ENCODE data around the gene LRRC49.

LRRC49 gene

DNA sequence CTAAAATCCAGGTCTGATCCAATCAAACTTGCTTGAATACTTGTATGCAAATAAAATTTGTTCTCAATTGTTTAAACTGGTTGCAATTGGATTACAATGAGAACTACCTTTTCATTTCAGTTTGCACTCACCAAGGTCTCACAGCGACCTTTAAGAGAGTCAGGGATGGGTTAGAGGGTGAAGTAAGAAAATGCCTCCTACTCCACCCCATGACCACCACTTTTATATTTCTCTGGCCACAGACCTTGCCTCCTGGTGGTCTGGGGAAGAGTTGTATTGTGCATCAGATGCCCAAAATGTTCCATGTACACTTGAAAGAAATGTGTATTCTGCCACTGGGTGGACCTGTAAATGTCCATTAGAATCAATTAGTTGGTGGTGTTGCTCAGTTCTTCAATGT lies 206.3 kb downstream of the LRRC49 start:
- ATAC-seq = no peak
- TF ChIP-seq ZFP30 (CRISPR knock-in tag; IDR thresholded peaks at IDR 0.05) (no peak), ARNTL (CRISPR knock-in tag; IDR thresholded peaks at IDR 0.05; ENCODE audit: borderline replicate concordance, low read depth) (no peak), ZFP3 (CRISPR knock-in tag; IDR thresholded peaks at IDR 0.05) (no peak), ZC3H10 (CRISPR knock-in tag; IDR thresholded peaks at IDR 0.05) (no peak), TCF4 (CRISPR knock-in tag; IDR thresholded peaks at IDR 0.05; ENCODE audit: borderline replicate concordance) (no peak), GLIS3 (CRISPR knock-in tag; IDR thresholded peaks at IDR 0.05) (no peak), ISL1 (CRISPR knock-in tag; IDR thresholded peaks at IDR 0.05) (no peak), ZNF8 (CRISPR knock-in tag; IDR thresholded peaks at IDR 0.05) (no peak), ESRRG (CRISPR knock-in tag; IDR thresholded peaks at IDR 0.05) (no peak), ZNF70 (CRISPR knock-in tag; IDR thresholded peaks at IDR 0.05) (no peak), ZNF565 (CRISPR knock-in tag; conservative IDR thresholded peaks at IDR 0.05; ENCODE audit: low read depth) (no peak), PPARA (CRISPR knock-in tag; IDR thresholded peaks at IDR 0.05; ENCODE audit: borderline replicate concordance) (no peak), OSR1 (CRISPR knock-in tag; IDR thresholded peaks at IDR 0.05) (no peak), CSDC2 (CRISPR knock-in tag; IDR thresholded peaks at IDR 0.05) (no peak), SNAI2 (CRISPR knock-in tag; IDR thresholded peaks at IDR 0.05) (no peak), TOX (CRISPR knock-in tag; IDR thresholded peaks at IDR 0.05; ENCODE audit: borderline replicate concordance) (no peak)
- TF ChIP-seq, protein P1, sequence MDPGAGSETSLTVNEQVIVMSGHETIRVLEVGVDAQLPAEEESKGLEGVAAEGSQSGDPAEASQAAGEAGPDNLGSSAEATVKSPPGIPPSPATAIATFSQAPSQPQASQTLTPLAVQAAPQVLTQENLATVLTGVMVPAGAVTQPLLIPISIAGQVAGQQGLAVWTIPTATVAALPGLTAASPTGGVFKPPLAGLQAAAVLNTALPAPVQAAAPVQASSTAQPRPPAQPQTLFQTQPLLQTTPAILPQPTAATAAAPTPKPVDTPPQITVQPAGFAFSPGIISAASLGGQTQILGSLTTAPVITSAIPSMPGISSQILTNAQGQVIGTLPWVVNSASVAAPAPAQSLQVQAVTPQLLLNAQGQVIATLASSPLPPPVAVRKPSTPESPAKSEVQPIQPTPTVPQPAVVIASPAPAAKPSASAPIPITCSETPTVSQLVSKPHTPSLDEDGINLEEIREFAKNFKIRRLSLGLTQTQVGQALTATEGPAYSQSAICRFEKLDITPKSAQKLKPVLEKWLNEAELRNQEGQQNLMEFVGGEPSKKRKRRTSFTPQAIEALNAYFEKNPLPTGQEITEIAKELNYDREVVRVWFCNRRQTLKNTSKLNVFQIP (CRISPR knock-in tag; IDR thresholded peaks at IDR 0.05; ENCODE audit: borderline replicate concordance, low read depth) = no peak
- TF ChIP-seq, protein P2, sequence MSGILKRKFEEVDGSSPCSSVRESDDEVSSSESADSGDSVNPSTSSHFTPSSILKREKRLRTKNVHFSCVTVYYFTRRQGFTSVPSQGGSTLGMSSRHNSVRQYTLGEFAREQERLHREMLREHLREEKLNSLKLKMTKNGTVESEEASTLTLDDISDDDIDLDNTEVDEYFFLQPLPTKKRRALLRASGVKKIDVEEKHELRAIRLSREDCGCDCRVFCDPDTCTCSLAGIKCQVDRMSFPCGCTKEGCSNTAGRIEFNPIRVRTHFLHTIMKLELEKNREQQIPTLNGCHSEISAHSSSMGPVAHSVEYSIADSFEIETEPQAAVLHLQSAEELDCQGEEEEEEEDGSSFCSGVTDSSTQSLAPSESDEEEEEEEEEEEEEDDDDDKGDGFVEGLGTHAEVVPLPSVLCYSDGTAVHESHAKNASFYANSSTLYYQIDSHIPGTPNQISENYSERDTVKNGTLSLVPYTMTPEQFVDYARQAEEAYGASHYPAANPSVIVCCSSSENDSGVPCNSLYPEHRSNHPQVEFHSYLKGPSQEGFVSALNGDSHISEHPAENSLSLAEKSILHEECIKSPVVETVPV (CRISPR knock-in tag; IDR thresholded peaks at IDR 0.05) = no peak
- TF ChIP-seq, protein P3, sequence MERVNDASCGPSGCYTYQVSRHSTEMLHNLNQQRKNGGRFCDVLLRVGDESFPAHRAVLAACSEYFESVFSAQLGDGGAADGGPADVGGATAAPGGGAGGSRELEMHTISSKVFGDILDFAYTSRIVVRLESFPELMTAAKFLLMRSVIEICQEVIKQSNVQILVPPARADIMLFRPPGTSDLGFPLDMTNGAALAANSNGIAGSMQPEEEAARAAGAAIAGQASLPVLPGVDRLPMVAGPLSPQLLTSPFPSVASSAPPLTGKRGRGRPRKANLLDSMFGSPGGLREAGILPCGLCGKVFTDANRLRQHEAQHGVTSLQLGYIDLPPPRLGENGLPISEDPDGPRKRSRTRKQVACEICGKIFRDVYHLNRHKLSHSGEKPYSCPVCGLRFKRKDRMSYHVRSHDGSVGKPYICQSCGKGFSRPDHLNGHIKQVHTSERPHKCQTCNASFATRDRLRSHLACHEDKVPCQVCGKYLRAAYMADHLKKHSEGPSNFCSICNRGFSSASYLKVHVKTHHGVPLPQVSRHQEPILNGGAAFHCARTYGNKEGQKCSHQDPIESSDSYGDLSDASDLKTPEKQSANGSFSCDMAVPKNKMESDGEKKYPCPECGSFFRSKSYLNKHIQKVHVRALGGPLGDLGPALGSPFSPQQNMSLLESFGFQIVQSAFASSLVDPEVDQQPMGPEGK (CRISPR knock-in tag; IDR thresholded peaks at IDR 0.05; ENCODE audit: borderline replicate concordance) = no peak
